Rectal smooth muscle tissue (tissue), 1 donor: ENCODE measurements around the gene SH3BP4.
A peak's percentile ranks its signal among the peaks of the same experiment; 100 is the strongest.

Source experiments
- H3K27ac ChIP-seq: one replicate; pipeline ENCODE4 v1.7.0; 2013; ENCODE audit warnings: low read depth, low read length, inconsistent platforms
- H3K27me3 ChIP-seq: one replicate; pipeline ENCODE4 v1.7.0; 2013; ENCODE audit warnings: low read length; ENCODE audit not compliant: control insufficient read depth, insufficient read depth
- H3K36me3 ChIP-seq: one replicate; pipeline ENCODE4 v1.7.0; 2013; ENCODE audit warnings: low read length; ENCODE audit not compliant: control insufficient read depth, insufficient read depth
- H3K4me1 ChIP-seq: one replicate; pipeline ENCODE4 v1.7.0; 2013; ENCODE audit warnings: low read length; ENCODE audit not compliant: control insufficient read depth, insufficient read depth
- H3K4me3 ChIP-seq: one replicate; pipeline ENCODE4 v1.7.0; 2013; ENCODE audit warnings: low read length
- H3K9ac ChIP-seq: one replicate; pipeline ENCODE4 v1.7.0; 2013; ENCODE audit warnings: low read length

SH3BP4 gene

DNA sequence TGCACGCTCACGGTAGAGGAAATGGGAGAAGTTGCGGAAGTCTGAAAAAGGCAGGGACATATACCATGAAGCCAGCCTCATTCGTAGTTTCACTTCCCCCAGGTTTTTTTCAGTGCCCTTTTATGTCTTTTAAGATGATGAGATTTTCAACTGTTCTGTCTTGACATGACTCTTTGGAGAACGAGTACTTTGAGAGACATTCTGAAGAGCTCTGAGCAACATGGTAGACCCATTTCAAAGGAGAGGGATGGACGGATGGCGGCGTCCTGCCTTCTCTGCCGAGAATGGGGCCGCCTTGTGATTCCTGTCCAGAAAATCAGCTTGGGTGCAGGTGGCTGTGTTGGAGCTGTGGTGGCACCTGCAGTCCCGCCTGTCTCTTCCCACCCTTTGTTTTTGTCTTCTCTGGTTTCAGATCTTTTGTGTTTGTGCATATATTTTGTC is 41.7 kb downstream of the SH3BP4 start:
- Histone ChIP-seq H3K4me3 (no peak overlapping the region), H3K27ac (no peak overlapping the region), H3K9ac (no peak overlapping the region), H3K27me3 (no peaks in the 10 kb centered on the region), H3K4me1 (no peaks in the 10 kb centered on the region), H3K36me3 (peaks cover 6% of the 10 kb centered on the region)

- no peak overlapping the region for H3K9ac ChIP-seq
- peaks cover 6% of the 10 kb centered on the region for H3K36me3 ChIP-seq
- no peak overlapping the region for H3K4me3 ChIP-seq
- no peaks in the 10 kb centered on the region for H3K27me3 ChIP-seq
- H3K27ac ChIP-seq, result no peak overlapping the region
- peaks cover 2% of the 10 kb centered on the region for H3K4me1 ChIP-seq
Measured at GRCh38 chr2:234994438-234995321, 42.9 kb downstream of the SH3BP4 start.

DNA sequence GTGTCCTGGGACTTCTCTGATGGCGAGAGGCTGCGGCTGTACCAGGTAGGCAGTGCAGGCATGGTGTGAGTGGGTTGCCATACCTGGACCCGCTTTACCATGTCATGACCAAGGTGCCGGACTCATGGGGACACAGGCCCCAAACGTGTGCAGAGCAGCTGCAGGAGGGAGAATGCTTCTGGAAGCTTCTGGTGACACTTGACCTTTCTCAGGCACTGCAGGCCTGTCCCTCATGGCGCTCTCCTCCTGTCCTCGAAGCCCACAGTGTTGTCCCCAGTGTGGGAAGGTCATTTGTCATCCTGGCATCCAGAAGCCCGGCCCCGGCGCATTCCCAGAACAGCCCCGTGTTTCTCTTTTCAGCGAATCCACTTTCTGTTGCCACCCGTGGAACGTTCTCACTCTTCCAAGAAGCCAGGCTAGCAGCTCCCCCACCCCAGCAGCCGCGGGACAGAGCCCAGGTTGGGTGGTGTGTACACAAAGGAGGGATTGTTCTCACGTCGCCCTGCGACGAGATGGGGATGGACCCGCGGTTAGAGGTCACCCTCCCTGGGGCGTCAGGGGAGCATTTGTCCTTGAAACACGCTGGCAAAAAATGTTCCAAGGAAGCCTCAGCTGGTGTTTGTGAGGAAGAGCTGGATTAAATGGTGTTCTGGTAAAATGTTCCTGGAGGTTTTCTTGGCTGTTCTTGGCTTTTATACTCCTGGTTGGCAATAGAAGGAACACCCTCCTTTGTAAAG is 43.7 kb downstream of the SH3BP4 start:
- Histone ChIP-seq H3K36me3 (peaks cover 6% of the 10 kb centered on the region), H3K27ac (no peak overlapping the region), H3K9ac (no peak overlapping the region), H3K4me3 (no peak overlapping the region), H3K27me3 (no peaks in the 10 kb centered on the region), H3K4me1 (peaks cover 2% of the 10 kb centered on the region)

DNA sequence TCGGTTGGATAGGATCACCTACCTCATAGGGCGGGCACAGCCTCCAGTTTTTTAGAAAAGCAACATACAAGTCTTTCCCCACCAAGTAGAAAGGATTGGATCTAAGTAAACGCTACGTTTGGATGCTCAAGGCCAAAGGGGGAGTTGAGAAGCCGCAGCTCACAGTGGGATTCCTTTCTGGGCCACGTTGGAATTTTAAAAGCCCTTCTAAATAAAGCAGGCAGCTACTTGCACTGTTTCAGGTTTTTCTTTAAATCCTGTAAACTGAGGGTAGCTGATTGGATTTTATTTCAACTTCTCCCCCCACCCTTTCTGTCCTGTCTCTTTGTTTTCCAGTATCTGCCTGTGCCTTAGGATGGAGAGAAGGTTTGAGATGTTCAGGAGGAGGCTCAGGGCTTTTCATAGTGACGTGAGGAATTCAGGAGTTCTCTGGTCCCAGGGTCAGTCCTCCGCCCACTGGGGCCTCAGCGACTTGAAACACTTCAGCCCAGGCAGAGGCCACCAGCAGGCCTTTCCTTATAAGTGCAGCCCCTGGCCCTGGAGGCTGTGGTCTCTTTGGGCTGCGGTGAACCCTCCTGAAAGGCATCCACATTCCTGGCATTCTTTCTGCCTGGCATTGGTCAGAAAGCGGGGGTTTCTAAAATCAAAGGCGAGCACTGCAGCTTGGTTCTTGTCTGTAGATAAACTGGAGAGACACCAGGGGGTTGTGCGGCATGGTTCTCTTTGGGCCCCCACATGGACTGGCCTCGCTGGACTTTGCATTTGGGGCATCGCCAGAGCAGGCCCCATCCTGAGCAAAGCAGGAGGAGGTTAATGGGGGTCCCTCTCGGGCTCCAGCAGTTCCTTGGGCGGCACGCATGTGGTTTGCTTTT is 44.5 kb downstream of the SH3BP4 start:
- Histone ChIP-seq H3K27me3 (no peaks in the 10 kb centered on the region), H3K4me1 (peaks cover 4% of the 10 kb centered on the region), H3K36me3 (peaks cover 6% of the 10 kb centered on the region), H3K9ac (no peak overlapping the region), H3K4me3 (no peak overlapping the region), H3K27ac (no peak overlapping the region)

GRCh38 chr2:234996941-234997270 is 45.1 kb downstream of the SH3BP4 start:
- Histone ChIP-seq H3K4me1 (peaks cover 7% of the 10 kb centered on the region), H3K9ac (no peak overlapping the region), H3K36me3 (peaks cover 6% of the 10 kb centered on the region), H3K27ac (no peak overlapping the region), H3K27me3 (no peaks in the 10 kb centered on the region), H3K4me3 (no peak overlapping the region)

DNA sequence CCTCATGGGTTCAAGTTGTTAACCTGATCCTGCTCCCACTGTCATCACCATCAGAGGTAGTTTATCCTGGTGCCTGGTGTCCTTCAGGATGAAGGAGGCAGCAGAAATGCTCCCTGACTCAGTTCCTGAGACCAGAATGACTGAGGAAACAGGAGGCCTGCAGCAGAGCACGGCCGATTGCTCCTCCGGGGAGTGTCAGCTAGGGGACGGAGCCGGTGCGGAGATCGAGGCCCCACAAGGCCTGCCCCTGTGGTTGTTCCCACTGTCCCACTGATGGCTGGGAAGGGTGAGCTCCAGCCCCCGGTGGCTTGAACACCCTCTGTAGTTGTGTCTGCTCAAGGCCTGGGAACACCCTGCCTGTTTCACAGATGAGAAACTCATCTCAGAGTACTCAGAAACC is 45.6 kb downstream of the SH3BP4 start:
- Histone ChIP-seq H3K27ac (no peak overlapping the region), H3K36me3 (peaks cover 6% of the 10 kb centered on the region), H3K9ac (no peak overlapping the region), H3K4me3 (no peak overlapping the region), H3K27me3 (no peaks in the 10 kb centered on the region), H3K4me1 (peaks cover 7% of the 10 kb centered on the region)

- H3K36me3 ChIP-seq, result peaks cover 6% of the 10 kb centered on the region
- no peaks in the 10 kb centered on the region for H3K27me3 ChIP-seq
- no peak overlapping the region for H3K4me3 ChIP-seq
- H3K9ac ChIP-seq, result no peak overlapping the region
- no peak overlapping the region for H3K27ac ChIP-seq
- H3K4me1 ChIP-seq, result peaks cover 7% of the 10 kb centered on the region
Measured at GRCh38 chr2:234998404-234999211, 46.8 kb downstream of the SH3BP4 start.

GRCh38 chr2:234999740-235000425 is 48.1 kb downstream of the SH3BP4 start:
- peaks cover 7% of the 10 kb centered on the region for H3K4me1 ChIP-seq
- H3K27ac ChIP-seq, result no peak overlapping the region
- no peak overlapping the region for H3K9ac ChIP-seq
- peaks cover 6% of the 10 kb centered on the region for H3K36me3 ChIP-seq
- no peaks in the 10 kb centered on the region for H3K27me3 ChIP-seq
- H3K4me3 ChIP-seq, result no peak overlapping the region

DNA sequence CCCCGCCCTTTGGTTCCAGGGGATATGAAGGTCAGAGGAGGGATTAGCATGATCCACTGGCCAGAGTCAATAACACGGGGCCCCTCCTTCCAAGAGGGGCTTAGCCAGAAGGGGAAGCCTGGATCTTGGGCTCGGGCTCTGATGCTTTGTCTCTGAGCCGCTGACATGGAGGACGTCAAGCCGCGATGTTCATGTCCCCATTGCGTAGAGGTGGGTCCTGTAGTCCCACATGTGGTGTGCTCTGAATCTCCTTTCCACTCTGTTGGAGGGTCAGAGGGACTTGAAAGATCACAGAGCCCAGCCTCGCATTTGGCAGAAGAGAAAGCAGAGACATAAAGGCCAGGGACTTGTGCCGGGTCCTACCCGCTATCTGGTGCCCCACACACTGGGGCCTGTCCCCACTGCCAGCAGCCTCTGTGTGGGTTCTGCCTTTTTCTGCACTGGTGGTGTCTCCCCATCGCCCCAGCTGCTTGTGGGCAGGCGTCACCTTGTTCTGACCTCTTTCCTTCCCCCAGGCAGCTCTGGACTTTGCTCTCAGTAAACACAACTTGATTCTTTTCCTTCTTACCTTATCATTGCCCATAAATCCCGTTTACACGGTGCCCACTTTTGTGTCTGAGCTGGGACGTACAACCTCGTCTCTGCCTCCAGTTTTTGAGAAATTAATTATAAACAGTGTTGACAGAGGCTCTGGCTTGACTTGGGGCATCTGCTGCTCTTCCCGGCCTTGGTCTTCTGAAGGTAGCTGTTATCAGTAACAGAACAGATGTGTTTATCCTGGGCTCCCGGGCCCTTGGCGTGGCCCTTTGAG is 48.8 kb downstream of the SH3BP4 start:
- peaks cover 7% of the 10 kb centered on the region for H3K4me1 ChIP-seq

DNA sequence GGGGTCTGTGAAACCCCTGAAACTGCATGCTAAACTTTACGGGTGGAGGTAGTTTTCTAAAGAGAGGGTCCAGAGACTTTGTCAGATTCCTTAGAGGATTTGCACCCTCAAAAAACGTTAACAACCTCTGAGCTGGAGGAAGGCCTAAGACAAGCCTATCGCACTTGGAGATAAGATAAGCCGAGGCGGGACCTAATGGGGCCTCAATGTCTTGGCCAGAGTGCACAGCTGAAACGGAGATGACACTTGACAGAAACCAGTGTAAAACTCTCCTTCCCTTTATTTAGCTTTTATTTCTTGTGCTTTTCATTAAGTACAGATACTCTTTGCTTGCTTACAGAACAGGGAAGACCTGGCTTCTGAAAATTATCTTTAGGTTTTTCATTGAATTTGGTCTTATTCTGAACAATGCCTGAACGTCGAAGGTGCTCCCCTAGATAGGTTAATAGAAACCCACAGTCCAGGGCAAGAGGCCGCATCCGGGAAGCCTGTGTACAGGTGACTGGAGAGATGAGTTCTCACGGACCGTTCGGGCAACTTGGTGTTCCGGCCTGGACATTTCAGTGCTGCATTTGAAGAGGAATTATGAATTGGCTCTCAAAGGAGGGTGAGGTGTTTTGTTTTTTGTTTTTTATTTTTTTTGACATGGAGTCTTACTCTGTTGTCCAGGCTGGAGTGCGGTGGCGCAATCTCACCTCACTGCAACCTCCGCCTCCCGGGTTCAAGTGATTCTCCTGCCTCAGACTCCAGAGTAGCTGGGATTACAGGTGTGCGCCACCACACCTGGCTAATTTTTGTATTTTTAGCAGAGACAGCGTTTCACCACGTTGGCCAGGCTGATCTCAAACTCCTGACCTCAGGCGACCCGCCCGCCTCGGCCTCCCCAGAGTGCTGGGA is 49.7 kb downstream of the SH3BP4 start:
- H3K4me3 ChIP-seq, result peak overlapping the region; percentile 3
- H3K9ac ChIP-seq, result no peak overlapping the region
- peaks cover 2% of the 10 kb centered on the region for H3K36me3 ChIP-seq
- no peak overlapping the region for H3K27ac ChIP-seq
- peaks cover 7% of the 10 kb centered on the region for H3K4me1 ChIP-seq
- H3K27me3 ChIP-seq, result no peaks in the 10 kb centered on the region

More for the DNA sequence above, 48.8 kb downstream of the SH3BP4 start:
- no peaks in the 10 kb centered on the region for H3K27me3 ChIP-seq
- H3K27ac ChIP-seq, result no peak overlapping the region
- H3K36me3 ChIP-seq, result peaks cover 2% of the 10 kb centered on the region
- H3K4me3 ChIP-seq, result peak overlapping the region; percentile 3
- H3K9ac ChIP-seq, result no peak overlapping the region
